ENCODE results near the gene NECAB3. TPM values are rescaled to one million over a fixed set of nuclear protein-coding genes. Genes with fewer than 3 reads are reported as not detected.
A peak's percentile ranks its signal among the peaks of the same experiment; 100 is the strongest.

NECAB3 gene
- total RNA-seq, 1 donor from 2014 or later = 24.1 TPM

- no peak for DNase-seq (ENCODE audit: low spot score)
- intact Hi-C loops (cut with DNase I) = loop anchor here (10.0 kb wide), 1 partner anchor 215 kb away; no protein-coding TSS in a partner anchor
- no peak for ATAC-seq
These were observed 4.2 kb downstream of the NECAB3 start for GRCh38 chr20:33669873-33670640.

GRCh38 chr20:33669224-33669623 is 5.0 kb downstream of the NECAB3 start:
- DNase-seq (ENCODE audit: low spot score) (no peak), ATAC-seq (no peak)
- intact Hi-C loops (cut with DNase I) = loop anchor here (10.0 kb wide), 1 partner anchor 214 kb away; no protein-coding TSS in a partner anchor

GRCh38 chr20:33668466-33669155 is 5.6 kb downstream of the NECAB3 start:
- DNase-seq (ENCODE audit: low spot score) = no peak
- no peak for ATAC-seq
- intact Hi-C loops (cut with DNase I) = loop anchor here (10.0 kb wide), 1 partner anchor 214 kb away; no protein-coding TSS in a partner anchor

- peak; percentile 89 for DNase-seq (ENCODE audit: low spot score)
- ATAC-seq = peak; percentile 68
- intact Hi-C loops (cut with DNase I) = loop anchor here (10.0 kb wide), 1 partner anchor 213 kb away; no protein-coding TSS in a partner anchor
These were observed 6.4 kb downstream of the NECAB3 start for GRCh38 chr20:33667676-33668465.

DNA sequence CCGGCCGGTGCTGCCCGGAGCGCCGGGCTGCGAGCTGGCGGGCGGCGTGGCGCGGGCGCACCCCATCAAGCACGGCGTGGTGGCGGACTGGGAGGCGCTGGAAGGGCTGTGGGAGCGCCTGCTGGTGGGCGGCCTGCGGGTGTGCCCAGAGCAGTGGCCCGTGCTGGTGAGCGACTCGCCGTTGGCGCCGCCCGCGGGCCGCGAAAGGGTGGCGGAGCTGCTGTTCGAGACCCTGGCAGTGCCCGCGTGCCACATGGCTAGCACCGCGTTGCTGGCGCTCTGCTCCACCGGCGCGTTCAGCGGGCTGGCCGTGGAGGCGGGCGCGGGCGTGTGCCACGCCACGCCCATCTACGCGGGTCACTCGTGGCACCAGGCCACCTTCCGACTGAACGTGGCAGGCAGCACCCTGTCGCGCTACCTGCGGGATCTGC is 7.0 kb downstream of the NECAB3 start:
- ATAC-seq = peak; percentile 2
- intact Hi-C loops (cut with DNase I) = loop anchor here (10.0 kb wide), 1 partner anchor 212 kb away; no protein-coding TSS in a partner anchor
- no peak for DNase-seq (ENCODE audit: low spot score)

GRCh38 chr20:33666293-33667244 is 7.7 kb downstream of the NECAB3 start, which contains the start of gene ACTL10:
ACTL10 (plus strand) TSS chr20:33666943; CDS start chr20:33667498, 555 bp downstream.
- DNase-seq (ENCODE audit: low spot score) (peak; percentile 99), ATAC-seq (peak; percentile 90)
- intact Hi-C loops (cut with DNase I) = loop anchor here (10.0 kb wide), 1 partner anchor 212 kb away; no protein-coding TSS in a partner anchor

GRCh38 chr20:33664762-33665144 is 9.5 kb downstream of the NECAB3 start:
- ATAC-seq (no peak), DNase-seq (ENCODE audit: low spot score) (no peak)
- intact Hi-C loops (cut with DNase I) = loop anchor here (10.0 kb wide), 1 partner anchor 210 kb away; no protein-coding TSS in a partner anchor

DNA sequence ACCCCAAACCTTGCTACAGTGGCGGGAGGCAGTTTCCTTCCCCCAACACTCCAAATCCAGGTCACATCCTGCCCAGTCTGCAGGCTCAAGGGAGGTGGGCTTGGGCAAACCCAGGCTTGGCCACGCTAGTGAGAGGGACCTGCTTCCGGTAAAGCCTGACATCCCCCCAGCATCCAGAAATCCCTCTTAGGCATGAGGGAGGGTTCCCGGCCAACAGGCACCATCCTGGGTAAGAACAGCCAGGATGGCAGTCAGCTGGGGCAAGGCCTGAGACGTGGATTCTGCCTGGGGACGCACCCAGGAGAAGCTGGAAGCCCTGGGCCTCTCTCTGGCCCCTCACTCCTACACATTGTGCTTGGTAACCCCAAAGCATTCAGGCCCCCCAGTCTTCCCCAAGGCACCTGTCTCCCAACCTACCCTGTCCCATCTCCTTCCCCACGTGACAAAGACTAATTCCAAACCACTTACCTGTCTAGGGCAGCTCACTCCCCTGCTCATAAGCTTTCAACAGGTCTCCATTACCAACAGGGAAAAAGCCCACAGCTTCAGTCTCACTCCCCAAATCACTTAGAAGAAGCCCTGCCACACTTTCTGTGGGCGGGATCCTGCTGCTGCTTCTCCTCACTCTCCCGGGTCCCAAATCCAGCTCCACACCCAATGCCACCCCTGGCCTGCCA is 10.0 kb downstream of the NECAB3 start:
- no peak for DNase-seq (ENCODE audit: low spot score)
- intact Hi-C loops (cut with DNase I) = loop anchor here (10.0 kb wide), 1 partner anchor 209 kb away; no protein-coding TSS in a partner anchor
- ATAC-seq = no peak

DNA sequence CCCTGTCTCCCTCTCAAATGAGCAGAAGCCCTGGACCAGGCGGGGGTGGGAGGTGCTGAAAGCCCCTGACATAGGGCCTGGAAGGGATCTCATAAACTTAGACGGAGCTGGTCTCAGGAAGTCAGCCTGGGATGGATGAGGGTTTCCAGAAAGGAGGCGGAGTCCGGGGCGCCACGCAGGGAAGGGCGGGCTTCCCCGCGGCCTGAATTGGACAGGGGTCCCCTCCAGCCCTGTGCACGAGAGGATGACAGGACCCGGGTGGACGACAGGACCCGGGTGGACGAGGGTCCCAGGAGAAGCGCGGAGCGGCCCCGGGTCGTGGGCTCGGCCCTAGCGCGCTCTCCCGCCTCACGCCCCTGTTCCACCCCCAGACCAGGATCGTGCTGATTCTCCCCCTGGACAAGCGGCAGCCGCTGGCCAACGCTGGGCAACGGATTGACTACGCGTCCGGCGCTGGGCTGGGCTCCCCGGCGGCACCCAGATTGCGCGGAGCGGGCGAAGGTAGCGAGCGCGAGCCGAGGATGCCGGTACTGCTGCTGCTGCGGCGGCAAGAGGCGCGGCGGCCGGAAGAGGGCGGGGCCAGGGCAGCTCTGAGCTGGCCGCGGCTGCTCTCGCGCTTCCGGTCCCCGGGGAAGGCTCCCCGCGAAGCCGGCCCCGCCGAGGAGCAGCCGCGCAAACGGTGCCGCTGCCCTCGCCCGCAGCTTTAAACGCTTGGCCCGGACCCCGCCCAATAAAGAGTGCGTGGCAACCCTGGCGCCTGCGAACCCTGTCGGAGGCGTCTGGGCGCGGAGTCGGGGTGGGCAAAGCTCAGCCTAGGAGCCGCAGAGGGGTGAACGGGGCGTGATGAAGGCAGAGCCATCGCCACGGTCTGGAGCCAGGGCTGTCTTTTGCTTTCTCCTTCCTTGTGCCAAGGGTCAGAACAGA is 10.8 kb downstream of the NECAB3 start:
- intact Hi-C loops (cut with DNase I) = loop anchor here (10.0 kb wide), 1 partner anchor 209 kb away; no protein-coding TSS in a partner anchor
- DNase-seq (ENCODE audit: low spot score) (peak; percentile 90), ATAC-seq (peak; percentile 61)

- intact Hi-C loops (cut with DNase I) = loop anchor here (10.0 kb wide), 1 partner anchor 207 kb away; no protein-coding TSS in a partner anchor
- DNase-seq (ENCODE audit: low spot score) = no peak
- no peak for ATAC-seq
These were observed 12.1 kb downstream of the NECAB3 start, which contains the start of gene C20orf144 for GRCh38 chr20:33662172-33662571. C20orf144 (plus strand) TSS chr20:33662327; CDS start chr20:33662346, 19 bp downstream.

- no peak for ATAC-seq
- intact Hi-C loops (cut with DNase I) = loop anchor here (10.0 kb wide), 1 partner anchor 206 kb away; no protein-coding TSS in a partner anchor
- DNase-seq (ENCODE audit: low spot score) = no peak
These were observed 13.6 kb downstream of the NECAB3 start for GRCh38 chr20:33660685-33661058.

GRCh38 chr20:33660035-33660684 is 14.1 kb downstream of the NECAB3 start:
- intact Hi-C loops (cut with DNase I) = loop anchor here (10.0 kb wide), 1 partner anchor 205 kb away; no protein-coding TSS in a partner anchor
- ATAC-seq = no peak
- no peak for DNase-seq (ENCODE audit: low spot score)

GRCh38 chr20:33659341-33660034 is 14.7 kb downstream of the NECAB3 start:
- ATAC-seq (no peak), DNase-seq (ENCODE audit: low spot score) (no peak)

GRCh38 chr20:33658929-33659328 is 15.3 kb downstream of the NECAB3 start:
- ATAC-seq = no peak
- intact Hi-C loops (cut with DNase I) = no loop called here
- no peak for DNase-seq (ENCODE audit: low spot score)

More at GRCh38 chr20:33659341-33660034, 14.7 kb downstream of the NECAB3 start:
- intact Hi-C loops (cut with DNase I) = loop anchor here (10.0 kb wide), 1 partner anchor 205 kb away; no protein-coding TSS in a partner anchor

DNA sequence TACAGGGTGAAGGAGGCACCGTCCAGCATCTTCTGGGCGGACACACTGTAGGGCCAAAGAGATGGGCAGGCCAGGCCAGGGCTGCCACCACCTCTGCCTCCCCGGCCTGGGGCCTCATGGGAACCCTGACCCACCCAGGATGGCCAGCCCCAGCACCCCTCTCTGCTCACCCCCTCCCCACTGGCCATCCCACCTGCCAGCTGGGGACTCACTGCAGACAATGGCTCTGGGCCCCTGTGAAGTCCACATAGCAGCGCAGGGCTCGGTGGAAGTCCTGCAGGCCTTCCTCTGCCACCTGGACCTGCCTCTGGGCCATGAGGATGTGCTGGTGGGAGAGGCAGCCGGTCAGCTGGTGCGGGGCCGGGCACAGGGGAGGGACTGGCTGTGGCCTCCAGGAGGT is 15.7 kb downstream of the NECAB3 start:
- intact Hi-C loops (cut with DNase I) = no loop called here
- no peak for DNase-seq (ENCODE audit: low spot score)

More for the DNA sequence above, 15.7 kb downstream of the NECAB3 start:
- no peak for ATAC-seq
